ENCODE data around the gene PDE6D. TPM values are rescaled to one million over a fixed set of nuclear protein-coding genes. Genes with fewer than 3 reads are reported as not detected.
"Not testable (repeated sequence)": the region's sequence is repeated elsewhere in the genome, so short reads cannot be mapped to it uniquely, and the experiment has no call there.

Gene PDE6D
- total RNA-seq, 2 donors from 2014 or later = 37.8 to 45.0 TPM

GRCh38 chr2:231712451-231713021, 68.5 kb downstream of the PDE6D start:
- peak; percentile 68 to 73 for DNase-seq
- not testable (repeated sequence) for ATAC-seq (replicated peaks in 1 of 2); H3K27me3 Mint-ChIP-seq (ENCODE audit: low read depth); H3K9me3 Mint-ChIP-seq
- peaks cover 14 to 34% of the 10 kb centered on the region in 2 donors for H3K36me3 Mint-ChIP-seq (ENCODE audit: insufficient read depth in 2 of 2)
- peak overlapping the region; percentile 93 to 95 for H3K4me3 Mint-ChIP-seq
- peak overlapping the region; percentile 98 for H3K27ac Mint-ChIP-seq
- peaks cover 47% of the 10 kb centered on the region for H3K4me1 Mint-ChIP-seq (ENCODE audit: low read depth)

- Mint-ChIP-seq H3K27ac (peak overlapping the region; percentile 98), H3K9me3 (no peaks in the 10 kb centered on the region), H3K27me3 (ENCODE audit: low read depth) (no peaks in the 10 kb centered on the region), H3K36me3 (ENCODE audit: insufficient read depth in 2 of 2) (peaks cover 15 to 34% of the 10 kb centered on the region in 2 donors), H3K4me1 (ENCODE audit: low read depth) (peaks cover 47% of the 10 kb centered on the region), H3K4me3 (peak overlapping the region; percentile 93 to 95)
- ATAC-seq (replicated peaks in 1 of 2) (no peak), DNase-seq (peak; percentile 25 to 47)
Measured at GRCh38 chr2:231711677-231712450, 69.2 kb downstream of the PDE6D start.

- peak; percentile 27 to 43 for DNase-seq
- Mint-ChIP-seq H3K36me3 (ENCODE audit: insufficient read depth in 2 of 2) (peaks cover 16 to 34% of the 10 kb centered on the region in 2 donors), H3K27ac (peak overlapping the region; percentile 98), H3K27me3 (ENCODE audit: low read depth) (no peaks in the 10 kb centered on the region), H3K4me1 (ENCODE audit: low read depth) (peaks cover 44% of the 10 kb centered on the region), H3K4me3 (peak overlapping the region; percentile 93 to 95), H3K9me3 (no peaks in the 10 kb centered on the region)
- no peak for ATAC-seq (replicated peaks in 1 of 2)
Measured at GRCh38 chr2:231710799-231711676, 70.0 kb downstream of the PDE6D start.

- Mint-ChIP-seq H3K36me3 (ENCODE audit: insufficient read depth in 2 of 2) (peaks cover 18 to 34% of the 10 kb centered on the region in 2 donors), H3K27me3 (ENCODE audit: low read depth) (no peaks in the 10 kb centered on the region), H3K4me1 (ENCODE audit: low read depth) (peaks cover 44% of the 10 kb centered on the region), H3K27ac (peak overlapping the region; percentile 99), H3K9me3 (no peaks in the 10 kb centered on the region), H3K4me3 (peak overlapping the region; percentile 93 to 95)
- ATAC-seq (replicated peaks in 1 of 2) = peak; percentile 28 to 32
- peak; percentile 87 to 98 for DNase-seq
Measured at GRCh38 chr2:231709981-231710798, 70.9 kb downstream of the PDE6D start.

GRCh38 chr2:231709636-231709980, 71.5 kb downstream of the PDE6D start:
- peak in 1 of 2 donors; percentile 59 for DNase-seq
- H3K36me3 Mint-ChIP-seq (ENCODE audit: insufficient read depth in 2 of 2) = peaks cover 19 to 34% of the 10 kb centered on the region in 2 donors
- peak overlapping the region; percentile 99 for H3K27ac Mint-ChIP-seq
- peak overlapping the region; percentile 93 to 95 for H3K4me3 Mint-ChIP-seq
- H3K4me1 Mint-ChIP-seq (ENCODE audit: low read depth) = peaks cover 46% of the 10 kb centered on the region
- H3K27me3 Mint-ChIP-seq (ENCODE audit: low read depth) = no peaks in the 10 kb centered on the region
- H3K9me3 Mint-ChIP-seq = no peaks in the 10 kb centered on the region
- ATAC-seq (replicated peaks in 1 of 2) = no peak

- ATAC-seq (replicated peaks in 1 of 2) = peak; percentile 0 to 1
- Mint-ChIP-seq H3K4me1 (ENCODE audit: low read depth) (peaks cover 46% of the 10 kb centered on the region), H3K27ac (peak overlapping the region; percentile 93), H3K36me3 (ENCODE audit: insufficient read depth in 2 of 2) (peaks cover 20 to 33% of the 10 kb centered on the region in 2 donors), H3K4me3 (peak overlapping the region; percentile 95 to 97), H3K9me3 (no peaks in the 10 kb centered on the region), H3K27me3 (ENCODE audit: low read depth) (no peaks in the 10 kb centered on the region)
- peak; percentile 66 to 73 for DNase-seq
Measured at GRCh38 chr2:231708773-231709635, 72.1 kb downstream of the PDE6D start.

GRCh38 chr2:231707927-231708772, 72.9 kb downstream of the PDE6D start, which contains the start of gene PTMA:
Gene PTMA, plus strand, starts transcription at chr2:231708525. Its CDS starts 182 bp downstream, at chr2:231708707.
- DNase-seq (peak; percentile 99), ATAC-seq (replicated peaks in 1 of 2) (peak; percentile 69 to 70)
- no peaks in the 10 kb centered on the region for H3K9me3 Mint-ChIP-seq
- H3K4me3 Mint-ChIP-seq = peak within 1 kb of the TSS; percentile 95 to 97
- peaks cover 38% of the 10 kb centered on the region for H3K4me1 Mint-ChIP-seq (ENCODE audit: low read depth)
- H3K27ac Mint-ChIP-seq = peak within 1 kb of the TSS; percentile 100
- peaks cover 20 to 30% of the 10 kb centered on the region in 2 donors for H3K36me3 Mint-ChIP-seq (ENCODE audit: insufficient read depth in 2 of 2)
- H3K27me3 Mint-ChIP-seq (ENCODE audit: low read depth) = no peaks in the 10 kb centered on the region

- Mint-ChIP-seq H3K9me3 (no peaks in the 10 kb centered on the region), H3K36me3 (ENCODE audit: insufficient read depth in 2 of 2) (peaks cover 20 to 27% of the 10 kb centered on the region in 2 donors), H3K27me3 (ENCODE audit: low read depth) (no peaks in the 10 kb centered on the region), H3K4me1 (ENCODE audit: low read depth) (peaks cover 35% of the 10 kb centered on the region), H3K4me3 (peak overlapping the region; percentile 92 to 94), H3K27ac (peak overlapping the region; percentile 100)
- DNase-seq (peak in 1 of 2 donors; percentile 73), ATAC-seq (replicated peaks in 1 of 2) (peak in 1 of 2 donors; percentile 5)
Measured at GRCh38 chr2:231707625-231707926, 73.5 kb downstream of the PDE6D start.

- Mint-ChIP-seq H3K4me1 (ENCODE audit: low read depth) (peaks cover 29% of the 10 kb centered on the region), H3K4me3 (peak overlapping the region; percentile 92 to 94), H3K27me3 (ENCODE audit: low read depth) (no peaks in the 10 kb centered on the region), H3K36me3 (ENCODE audit: insufficient read depth in 2 of 2) (peaks cover 15 to 21% of the 10 kb centered on the region in 2 donors), H3K9me3 (no peaks in the 10 kb centered on the region), H3K27ac (peak overlapping the region; percentile 100)
- peak; percentile 97 for DNase-seq
- ATAC-seq (replicated peaks in 1 of 2) = peak; percentile 36 to 38
Measured at GRCh38 chr2:231706731-231707624, 74.1 kb downstream of the PDE6D start.

- Mint-ChIP-seq H3K9me3 (no peaks in the 10 kb centered on the region), H3K4me3 (peak overlapping the region; percentile 13 to 55), H3K27me3 (ENCODE audit: low read depth) (no peaks in the 10 kb centered on the region), H3K27ac (no peak overlapping the region), H3K4me1 (ENCODE audit: low read depth) (peaks cover 18% of the 10 kb centered on the region), H3K36me3 (ENCODE audit: insufficient read depth in 2 of 2) (peaks cover 5 to 8% of the 10 kb centered on the region in 2 donors)
- no peak for ATAC-seq (replicated peaks in 1 of 2)
- DNase-seq = no peak
Measured at GRCh38 chr2:231704017-231704416, 77.1 kb downstream of the PDE6D start.

Measured in activated T-cell treated with anti-CD3 and anti-CD28 coated beads, Interleukin-2, amount 50 U/mL, for 72 hours (primary cell).